Measurements from ENCODE around the gene HNRNPA3. TPM values are rescaled to one million over a fixed set of nuclear protein-coding genes. Genes with fewer than 3 reads are reported as not detected.

Gene HNRNPA3
- total and polyA plus RNA-seq, 2 experiments from 2014 or later: 151 to 290 TPM

- Mint-ChIP-seq H3K36me3 (ENCODE audit: low read depth) (no peaks in the 10 kb centered on the region; the same call in 2 of the 3 replicates), H3K4me1 (peaks cover 61% of the 10 kb centered on the region), H3K4me3 (no peak overlapping the region), H3K27ac (peak overlapping the region; percentile 44), H3K27me3 (ENCODE audit: insufficient read depth, low read depth, poor library complexity) (peaks cover 7% of the 10 kb centered on the region), H3K9me3 (no peaks in the 10 kb centered on the region)
- 0 out of 2 replicates have a peak overlapping the region, but pooled peaks have one; percentile 6 for H3K4me2 ChIP-seq
- no peaks in the 10 kb centered on the region for H3K27me3 ChIP-seq (ENCODE audit: insufficient read depth)
- DNase-seq (ENCODE audit: low spot score): no peak
- no peak overlapping the region for H2AFZ ChIP-seq
- peak; percentile 24; the same call in 2 of the 3 replicates for ATAC-seq
- H3F3A ChIP-seq (replicated peaks; ENCODE audit: low read depth): no peaks in the 10 kb centered on the region
- H3K36me3 ChIP-seq (ENCODE audit: insufficient read depth): no peaks in the 10 kb centered on the region
- H3K27ac ChIP-seq (ENCODE audit: low read depth): peak overlapping the region; percentile 40; the same call in 1 of the 2 replicates
- H3K4me3 ChIP-seq: no peak overlapping the region
- H3K79me2 ChIP-seq (replicated peaks; ENCODE audit: insufficient read depth): peaks cover 98% of the 10 kb centered on the region
- H3K9me2 ChIP-seq (ENCODE audit: insufficient read depth): no peaks in the 10 kb centered on the region; the same call in 1 of the 2 replicates
- H3K4me1 ChIP-seq (ENCODE audit: insufficient read depth): peaks cover 34% of the 10 kb centered on the region
- TF ChIP-seq ZNF462 (CRISPR knock-in tag; IDR thresholded peaks at IDR 0.05) (no peak), EZH2phosphoT487 (IDR thresholded peaks at IDR 0.05; ENCODE audit: unreplicated experiment) (no peak), ETS1 (IDR thresholded peaks at IDR 0.05) (no peak), ZNF114 (CRISPR knock-in tag; IDR thresholded peaks at IDR 0.05) (no peak), STAT1 (IDR thresholded peaks at IDR 0.05; ENCODE audit: unreplicated experiment) (no peak), CREB1 (CRISPR knock-in tag; IDR thresholded peaks at IDR 0.05; ENCODE audit: low read depth) (no peak), POLR2AphosphoS5 (IDR thresholded peaks at IDR 0.05; ENCODE audit: low read depth) (no peak), REST (IDR thresholded peaks at IDR 0.05; ENCODE audit: unreplicated experiment) (no peak), CTCF (conservative IDR thresholded peaks at IDR 0.05; ENCODE audit: low read depth in 2 of 2) (no peak), JUNB (IDR thresholded peaks at IDR 0.05; ENCODE audit: unreplicated experiment) (no peak), NANOG (IDR thresholded peaks at IDR 0.05; ENCODE audit: borderline replicate concordance) (no peak), ZNF331 (CRISPR knock-in tag; IDR thresholded peaks at IDR 0.05; ENCODE audit: low read depth) (no peak), EZH2 (IDR thresholded peaks at IDR 0.05; ENCODE audit: low read depth, unreplicated experiment) (no peak)
- peaks cover 44% of the 10 kb centered on the region for H4K20me1 ChIP-seq (replicated peaks; ENCODE audit: insufficient read depth)
Measured at GRCh38 chr2:177246000-177246399, 33.4 kb downstream of the HNRNPA3 start.
